Stimulated activated CD4-positive, alpha-beta T cell treated with anti-CD3 and anti-CD28 coated beads, TNF-alpha, amount 100 ng/mL, for 24 hours (primary cell): ENCODE data around the gene GLOD5.

Experiments
- DNase-seq, 3 experiments: peaks; one replicate each; pipeline ENCODE4 v3.0.0-alpha.2; 2020; ENCODE audit warnings: low read depth in 3 of 3

The GLOD5 gene

DNA sequence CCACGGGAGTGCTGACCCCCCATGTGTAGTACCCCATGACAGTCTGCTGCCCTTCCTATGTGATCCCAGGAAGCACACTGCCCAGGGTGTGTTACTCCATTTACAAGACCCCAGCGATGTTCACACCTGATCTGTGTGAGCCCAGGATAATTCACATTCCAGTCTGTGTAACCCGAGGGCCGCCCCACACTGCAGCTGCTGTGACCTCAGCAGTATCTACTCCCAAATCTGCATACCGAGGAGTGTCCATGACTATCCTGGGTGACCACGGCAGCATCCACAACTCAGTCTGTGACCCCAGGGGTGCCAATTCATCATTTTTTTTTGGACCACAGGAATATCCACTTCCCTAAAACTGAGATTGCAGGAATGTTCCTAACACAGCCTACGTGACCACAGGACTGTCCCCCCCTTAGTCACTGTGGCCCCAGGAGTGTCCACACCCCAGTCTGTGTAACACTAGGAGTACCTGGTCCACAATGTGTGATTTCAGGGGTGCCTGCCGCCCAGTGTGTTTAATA, 7.8 kb upstream of the GLOD5 start:
- no peak for DNase-seq

DNA sequence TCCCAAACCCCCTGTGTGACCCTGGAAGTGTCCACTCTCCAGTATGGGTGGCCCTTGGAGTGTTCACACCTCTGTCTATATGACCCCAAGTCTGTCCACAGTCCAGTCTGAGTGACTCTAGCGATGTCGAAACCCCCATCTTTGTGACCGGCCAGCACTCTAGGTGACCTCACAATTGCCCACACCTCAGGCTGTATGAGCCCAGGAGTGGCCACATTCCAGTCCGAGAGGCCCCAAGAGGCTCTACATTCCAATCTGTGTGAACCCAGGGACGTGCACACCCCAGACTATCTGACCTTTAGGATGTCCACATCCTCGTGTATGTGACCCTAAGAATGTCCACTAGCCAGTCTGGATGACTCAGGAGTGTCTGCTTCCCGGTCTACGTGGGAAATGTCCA, 7.3 kb upstream of the GLOD5 start:
- DNase-seq, result no peak

DNA sequence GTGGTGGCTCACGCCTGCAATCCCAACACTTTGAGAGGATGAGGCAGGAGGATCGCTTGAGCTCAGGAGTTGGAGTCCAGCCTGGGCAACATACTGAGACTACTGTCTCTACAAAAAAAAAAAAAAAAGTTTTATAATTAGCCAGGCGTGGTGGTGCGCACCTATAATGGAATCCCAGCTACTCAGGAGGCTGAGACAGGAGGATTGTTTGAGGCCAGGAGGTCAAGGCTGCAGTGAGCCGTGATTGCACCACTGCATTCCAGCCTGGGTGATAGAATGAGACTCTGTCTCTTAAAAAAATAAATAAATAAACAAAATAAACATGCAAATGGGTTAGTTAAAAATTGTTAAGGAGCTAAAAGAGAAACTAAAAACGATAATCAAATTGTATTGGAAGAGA, 7.7 kb downstream of the GLOD5 start:
- no peak for DNase-seq

DNA sequence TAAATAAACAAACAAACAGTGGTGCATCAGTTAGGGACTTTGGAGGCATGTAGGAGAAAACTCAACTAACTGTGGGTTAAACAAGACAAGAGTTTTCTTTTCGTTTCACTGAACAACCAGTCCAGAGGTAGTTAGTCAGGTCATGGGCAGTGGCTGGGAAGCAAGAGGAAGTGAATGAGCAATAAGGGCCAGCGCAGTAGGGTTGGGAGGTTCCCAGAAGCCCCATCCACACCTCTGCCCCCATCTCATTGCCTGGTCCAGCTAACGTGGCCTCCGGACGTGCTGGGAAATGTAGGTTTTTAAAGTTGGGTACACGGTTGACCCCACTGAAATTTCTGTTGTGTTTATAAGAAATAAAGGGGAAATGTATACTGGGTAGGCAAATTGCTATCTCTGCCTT, 8.7 kb downstream of the GLOD5 start:
- no peak for DNase-seq

DNA sequence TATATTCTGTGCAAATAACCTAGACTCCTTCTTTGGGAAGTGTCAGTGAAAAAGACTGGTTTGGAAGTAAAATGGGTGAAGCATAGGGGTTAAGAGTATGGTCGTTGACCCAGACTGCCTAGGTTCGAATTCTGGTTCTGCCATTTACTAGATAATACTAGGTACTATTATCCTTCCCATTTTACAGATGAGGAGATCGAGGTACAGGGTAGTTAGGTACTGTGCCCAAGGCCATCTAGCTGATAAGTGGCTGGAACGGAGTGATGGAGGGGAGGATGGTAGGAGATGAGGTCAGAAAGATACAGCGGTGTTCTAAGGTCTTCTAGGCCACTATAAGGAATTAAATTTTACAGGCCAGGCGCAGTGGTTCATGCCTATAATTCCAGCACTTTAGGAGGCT, 11.1 kb downstream of the GLOD5 start:
- no peak for DNase-seq

DNA sequence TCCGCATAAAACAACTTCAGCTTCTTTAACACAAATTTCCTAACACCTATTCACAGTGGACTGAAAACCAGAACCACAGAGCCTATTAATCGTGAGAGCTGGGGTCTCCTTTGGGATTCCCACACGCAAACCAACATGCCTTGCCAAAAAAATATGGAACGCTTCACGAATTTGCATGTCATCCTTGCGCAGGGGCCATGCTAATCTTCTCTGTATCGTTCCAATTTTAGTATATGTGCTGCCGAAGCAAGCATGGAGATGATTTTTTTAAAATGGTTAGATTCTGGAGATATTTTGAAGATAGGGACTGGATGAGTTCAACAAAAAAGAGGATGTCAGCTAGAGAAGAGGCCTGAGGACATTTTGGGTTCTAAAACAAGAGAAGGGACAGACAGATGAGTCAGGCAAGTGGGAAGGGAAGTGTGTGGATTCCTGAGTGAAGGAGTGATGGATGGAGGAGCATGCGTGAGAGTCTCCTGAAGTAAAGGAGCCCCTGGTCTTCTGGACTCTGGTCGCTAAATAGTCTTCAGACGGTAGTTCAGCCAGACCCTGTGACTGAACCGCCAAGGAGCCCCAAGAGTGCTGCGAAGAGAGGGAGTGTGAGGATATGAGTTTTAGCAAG, 15.4 kb downstream of the GLOD5 start:
- no peak for DNase-seq

DNA sequence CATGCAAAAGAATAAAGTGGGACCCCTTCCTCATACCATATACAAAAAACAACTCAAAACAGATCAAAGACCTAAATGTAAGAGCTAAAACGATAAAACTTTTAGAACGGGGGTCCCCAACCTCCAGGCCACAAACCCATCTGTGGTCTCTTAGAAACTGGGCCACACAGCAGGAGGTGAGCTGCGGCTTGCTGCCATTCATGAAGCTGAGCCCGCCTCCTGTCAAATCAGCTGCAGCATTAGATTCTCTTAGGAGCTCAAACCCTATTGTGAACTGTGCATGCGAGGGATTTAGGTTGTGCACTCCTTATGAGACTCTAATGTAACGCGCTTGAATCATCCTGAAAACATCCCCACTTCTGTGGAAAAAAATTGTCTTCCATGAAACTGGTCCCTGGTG, 17.9 kb downstream of the GLOD5 start:
- DNase-seq, result no peak

DNA sequence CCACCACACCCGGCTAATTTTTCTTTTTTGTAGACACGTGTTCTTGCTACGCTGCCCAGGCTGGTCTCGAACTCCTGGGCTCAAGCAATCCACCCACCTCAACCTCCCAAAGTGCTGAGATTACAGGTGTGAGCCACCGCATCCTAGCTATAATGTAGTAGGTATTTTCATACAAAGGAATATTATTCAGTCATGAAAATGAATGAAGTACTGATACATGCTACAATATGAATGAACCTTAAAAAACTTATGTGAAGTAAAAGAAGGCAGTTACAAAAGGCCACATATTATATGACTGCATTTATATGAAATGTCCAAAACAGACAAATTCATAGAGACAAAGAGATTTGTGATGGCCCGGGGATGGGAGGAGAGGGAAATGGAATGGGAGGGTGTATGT, 20.2 kb downstream of the GLOD5 start:
- DNase-seq, result no peak

DNA sequence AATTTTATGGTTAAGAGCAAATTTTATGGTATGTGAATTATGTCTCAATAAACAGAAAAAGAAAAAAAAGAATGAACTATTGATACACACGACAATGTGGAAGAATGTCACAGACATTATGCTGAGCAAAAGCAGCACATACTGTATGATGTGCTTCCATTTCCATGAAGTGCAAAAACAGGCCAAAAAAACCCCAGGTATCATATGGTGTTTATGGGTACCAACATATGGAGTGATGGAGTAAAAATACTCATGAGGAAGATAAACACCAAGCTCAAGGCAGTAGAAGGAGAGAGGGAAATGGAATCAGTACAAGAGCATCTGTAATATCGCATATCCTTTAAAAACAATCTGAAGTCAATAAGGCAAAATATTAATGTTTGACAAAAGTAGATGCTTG, 20.7 kb downstream of the GLOD5 start:
- DNase-seq, result no peak

DNA sequence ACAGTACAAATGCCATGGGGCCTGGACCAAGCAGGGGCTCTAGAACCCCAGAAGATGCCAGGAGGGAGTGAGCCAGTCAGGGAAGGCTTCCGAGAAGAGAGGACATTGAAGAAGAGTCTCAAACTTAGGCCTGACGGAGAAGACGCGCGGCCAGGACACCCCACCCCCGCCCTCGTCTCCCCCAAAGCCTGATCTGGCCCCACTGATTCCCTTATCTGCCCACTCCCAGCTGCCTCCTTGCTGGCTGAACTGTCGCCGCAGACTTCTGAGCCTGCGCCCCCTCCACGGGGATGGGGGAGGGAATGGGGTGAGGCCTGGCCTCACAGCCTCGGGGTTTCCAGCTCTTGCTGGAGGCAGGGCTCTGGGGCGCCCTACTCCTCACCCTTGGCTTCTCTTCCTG, 21.2 kb downstream of the GLOD5 start:
- DNase-seq, result no peak

DNA sequence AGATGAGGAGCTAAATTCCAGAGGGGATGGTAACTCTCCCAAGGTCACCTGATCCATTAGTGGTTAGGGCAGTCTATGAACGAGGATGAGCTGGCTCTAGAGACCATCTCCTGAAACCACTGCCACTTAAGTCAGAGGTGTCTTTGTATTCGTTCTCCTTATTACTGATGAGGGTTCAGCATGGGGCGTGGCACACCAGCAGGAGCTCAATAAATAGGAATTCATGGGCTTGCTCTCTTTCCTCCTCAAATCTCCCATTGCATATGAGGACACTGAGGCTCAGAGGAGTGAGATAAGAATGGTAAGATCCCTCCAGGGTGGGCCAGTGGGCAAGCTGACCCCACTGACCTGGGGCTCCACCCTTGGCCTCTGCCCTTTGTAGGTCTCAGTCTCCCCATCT, 23.2 kb downstream of the GLOD5 start:
- DNase-seq, result no peak

DNA sequence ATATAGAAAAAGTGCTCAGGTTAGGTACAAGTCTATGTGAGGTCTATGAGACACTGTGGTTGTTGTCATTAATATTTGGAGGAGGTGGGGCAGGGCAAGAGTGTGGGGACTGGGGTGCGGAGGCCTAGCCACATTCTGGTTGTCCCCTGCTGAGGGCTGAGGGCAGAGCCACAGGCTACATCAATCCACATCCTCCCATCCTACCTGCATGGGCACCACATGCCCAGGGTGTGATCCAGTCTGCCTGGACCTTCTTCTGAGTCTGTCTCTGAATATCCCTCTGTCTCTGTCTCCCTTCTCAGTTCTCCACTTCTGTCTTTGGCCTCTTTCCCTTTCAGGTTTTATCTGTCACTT, 23.6 kb downstream of the GLOD5 start:
- no peak for DNase-seq

DNA sequence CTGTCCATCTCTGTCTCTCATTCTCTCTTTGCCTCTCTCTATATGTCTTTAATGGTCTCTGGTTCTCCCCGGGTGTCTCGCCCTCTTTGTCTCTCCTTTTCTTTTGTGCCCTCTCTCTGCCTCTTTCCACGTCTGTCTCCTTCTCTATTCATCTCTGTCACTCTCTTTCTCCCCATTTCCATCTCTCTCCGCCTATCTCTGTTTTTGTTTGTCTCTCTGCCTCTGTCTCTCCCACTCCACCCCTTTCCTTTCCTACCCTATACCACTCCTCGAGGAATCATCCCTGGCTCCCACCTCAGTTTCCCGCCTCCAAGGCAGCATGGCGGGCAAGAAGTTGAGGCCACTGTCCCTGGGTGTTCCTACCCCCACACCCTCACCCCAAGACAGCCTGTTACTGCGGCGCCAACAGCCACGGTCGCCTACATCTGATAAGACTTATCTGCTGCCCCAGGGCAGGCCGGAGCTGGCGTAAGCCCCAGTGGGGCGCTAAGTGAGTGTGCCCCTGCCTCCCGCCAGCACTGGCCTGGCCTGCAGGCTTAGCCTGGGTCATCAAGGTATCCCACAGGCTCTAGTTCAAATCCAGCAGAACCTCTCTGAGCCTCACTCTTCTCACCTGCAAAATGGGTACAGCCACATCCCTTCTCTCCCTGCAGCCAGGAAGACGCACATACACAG, 24.1 kb downstream of the GLOD5 start:
- no peak for DNase-seq

DNA sequence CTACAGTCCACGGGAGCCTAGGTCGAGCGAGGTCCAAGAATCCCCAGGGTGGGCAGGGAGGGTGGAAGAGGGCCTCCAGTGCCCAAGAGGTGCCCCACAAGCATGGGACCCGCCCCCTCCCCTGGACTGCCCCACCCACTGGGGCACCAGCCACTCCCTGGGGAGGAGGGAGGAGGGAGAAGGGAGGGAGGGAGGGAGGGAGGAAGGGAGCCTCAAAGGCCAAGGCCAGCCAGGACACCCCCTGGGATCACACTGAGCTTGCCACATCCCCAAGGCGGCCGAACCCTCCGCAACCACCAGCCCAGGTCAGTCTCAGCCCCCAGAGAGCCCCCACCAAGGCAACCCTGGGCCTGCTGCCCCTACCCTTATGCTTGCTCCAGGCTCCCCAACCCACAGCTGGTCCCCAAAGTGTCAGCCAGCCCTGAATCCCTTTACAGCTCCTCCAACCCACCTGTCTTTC, 24.8 kb downstream of the GLOD5 start, which contains the start of gene GATA1:
Gene GATA1 (plus strand): TSS at position 250 of the 460 bp plus-strand sequence. CDS start 4,520 bp downstream, outside the sequence.
- no peak for DNase-seq

DNA sequence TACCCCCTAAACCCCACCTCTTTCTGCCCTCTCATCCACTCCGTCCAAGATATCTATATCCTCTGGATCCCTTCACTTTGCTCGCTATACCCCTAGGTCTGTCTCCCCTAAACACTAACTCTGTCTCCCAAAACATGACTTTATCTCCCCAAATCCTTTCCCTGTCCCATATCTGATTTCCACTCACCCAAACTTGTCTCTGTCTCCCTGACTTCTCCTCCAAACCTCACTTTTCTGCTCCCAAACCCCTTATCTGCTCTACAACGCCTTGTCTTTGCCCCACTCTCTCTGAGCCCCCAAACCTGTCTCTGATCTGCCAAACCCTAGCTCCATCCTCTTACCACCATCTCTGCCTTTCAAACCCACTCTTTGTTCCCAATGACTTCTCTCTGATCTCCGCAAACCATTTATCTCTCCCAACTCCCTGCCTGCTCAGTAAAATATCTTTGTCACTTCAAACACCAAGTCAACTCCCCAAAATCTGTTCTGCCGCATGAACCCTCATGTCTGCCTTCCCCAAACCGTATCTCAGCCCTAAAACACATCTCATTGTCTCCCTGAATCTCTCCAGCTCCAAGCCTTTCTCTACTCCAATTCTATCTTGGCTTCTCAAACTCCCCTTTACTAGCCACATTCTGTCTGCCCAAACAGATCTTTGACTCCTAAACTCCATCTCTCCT, 25.4 kb downstream of the GLOD5 start:
- no peak for DNase-seq

DNA sequence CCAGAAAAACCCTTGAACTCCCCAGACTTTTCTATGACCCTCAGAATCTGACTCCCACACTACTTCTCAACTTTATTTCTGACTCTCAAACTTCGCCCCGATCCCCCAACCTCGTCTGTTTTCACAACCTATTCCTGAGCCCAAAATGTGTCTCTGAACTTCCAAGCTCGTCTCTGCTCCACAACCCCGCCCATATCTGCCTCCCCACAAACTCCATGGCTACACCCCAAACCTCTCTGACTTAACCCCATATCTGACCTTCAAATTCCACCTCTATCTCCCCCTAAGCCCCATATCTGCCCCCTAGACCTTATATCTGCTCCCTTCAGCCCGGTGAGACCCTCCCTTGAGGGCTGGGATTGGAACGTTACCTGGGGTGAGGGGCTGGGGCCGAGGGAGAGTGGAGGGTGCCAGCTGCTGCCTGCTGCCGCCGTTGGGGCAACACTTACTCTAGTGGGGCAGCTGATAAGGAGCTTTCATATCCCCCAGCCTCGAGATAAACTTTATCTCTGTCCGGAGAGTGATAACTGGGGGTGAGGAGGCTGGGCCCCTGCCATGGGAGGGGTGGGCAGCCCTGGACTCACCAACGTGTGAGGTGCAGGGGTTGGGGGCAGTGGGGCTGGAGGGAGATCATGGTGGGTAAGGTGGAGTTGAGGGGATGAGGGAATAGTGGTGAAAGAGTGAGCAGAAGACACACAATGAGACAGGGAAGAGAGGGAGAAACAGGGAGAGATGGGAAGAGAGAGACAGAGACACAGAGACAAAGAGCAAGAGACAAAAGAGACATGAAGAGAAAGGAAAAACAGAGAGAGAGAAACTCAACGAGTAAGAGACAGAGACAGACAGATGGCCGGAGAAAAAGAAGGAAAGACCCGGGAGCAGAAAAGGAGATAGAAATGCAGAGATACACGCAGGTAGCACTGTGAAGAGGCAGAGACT, 26.2 kb downstream of the GLOD5 start:
- no peak for DNase-seq

DNA sequence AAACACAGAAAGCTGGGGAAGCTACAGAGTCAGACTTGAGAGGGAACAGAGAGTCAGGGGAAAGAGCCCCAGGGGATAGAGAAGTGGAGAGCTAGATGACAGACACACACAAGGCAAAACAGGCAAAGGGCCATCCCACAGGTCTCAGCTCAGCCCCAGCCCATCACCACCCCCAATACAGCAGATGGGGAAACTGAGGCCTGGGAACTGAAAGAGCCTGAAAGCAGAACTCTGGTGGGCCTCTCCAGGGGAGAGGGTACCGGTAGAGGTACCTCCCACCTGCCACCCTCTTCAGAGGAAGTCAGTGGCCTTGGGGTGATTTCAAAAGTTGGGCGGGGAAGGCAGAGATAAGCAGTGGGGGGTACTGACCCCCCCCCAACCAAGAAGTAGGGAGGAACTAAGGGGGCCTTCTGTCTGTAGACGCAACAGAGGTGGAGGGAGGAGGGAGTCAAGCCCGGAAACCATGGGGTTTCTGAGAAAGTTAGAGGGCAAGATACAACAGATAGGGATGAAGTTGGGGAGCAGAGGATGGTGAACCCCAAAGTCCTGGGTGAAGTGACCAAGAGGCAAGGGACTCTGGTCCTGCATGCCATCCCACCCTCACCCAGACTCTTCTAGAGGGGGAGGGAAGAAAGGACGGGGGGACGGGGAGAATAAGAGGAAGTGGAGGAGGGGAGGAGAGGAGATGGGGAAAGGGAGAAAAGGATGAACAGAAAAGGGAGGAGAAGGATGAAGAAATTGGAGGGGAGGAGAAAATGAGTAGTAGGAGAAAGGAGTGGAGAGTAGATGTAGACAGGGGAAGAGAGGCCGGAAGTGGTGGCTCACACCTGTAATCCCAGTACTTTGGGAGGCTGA, 28.0 kb downstream of the GLOD5 start:
- no peak for DNase-seq

DNA sequence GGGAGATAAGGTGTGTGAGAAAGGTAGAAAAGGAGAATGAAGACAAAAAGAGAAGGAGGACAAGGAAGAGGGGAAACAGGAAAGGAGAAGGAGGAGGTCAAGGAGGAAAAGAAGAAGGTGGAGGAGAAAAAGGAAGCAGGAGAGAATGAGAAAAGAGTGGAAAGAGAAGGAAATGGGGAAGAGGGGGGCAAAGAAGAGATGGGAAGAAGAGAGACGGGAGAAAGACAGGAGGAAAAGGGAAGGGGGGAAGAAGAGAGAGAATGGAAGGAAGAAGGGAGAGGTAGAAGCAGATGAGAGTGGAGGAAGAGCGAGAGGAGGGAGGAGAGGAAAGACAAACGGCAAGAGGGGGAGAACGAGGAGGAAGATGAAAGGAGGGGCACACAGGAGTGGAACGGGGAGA, 28.9 kb downstream of the GLOD5 start:
- no peak for DNase-seq

DNA sequence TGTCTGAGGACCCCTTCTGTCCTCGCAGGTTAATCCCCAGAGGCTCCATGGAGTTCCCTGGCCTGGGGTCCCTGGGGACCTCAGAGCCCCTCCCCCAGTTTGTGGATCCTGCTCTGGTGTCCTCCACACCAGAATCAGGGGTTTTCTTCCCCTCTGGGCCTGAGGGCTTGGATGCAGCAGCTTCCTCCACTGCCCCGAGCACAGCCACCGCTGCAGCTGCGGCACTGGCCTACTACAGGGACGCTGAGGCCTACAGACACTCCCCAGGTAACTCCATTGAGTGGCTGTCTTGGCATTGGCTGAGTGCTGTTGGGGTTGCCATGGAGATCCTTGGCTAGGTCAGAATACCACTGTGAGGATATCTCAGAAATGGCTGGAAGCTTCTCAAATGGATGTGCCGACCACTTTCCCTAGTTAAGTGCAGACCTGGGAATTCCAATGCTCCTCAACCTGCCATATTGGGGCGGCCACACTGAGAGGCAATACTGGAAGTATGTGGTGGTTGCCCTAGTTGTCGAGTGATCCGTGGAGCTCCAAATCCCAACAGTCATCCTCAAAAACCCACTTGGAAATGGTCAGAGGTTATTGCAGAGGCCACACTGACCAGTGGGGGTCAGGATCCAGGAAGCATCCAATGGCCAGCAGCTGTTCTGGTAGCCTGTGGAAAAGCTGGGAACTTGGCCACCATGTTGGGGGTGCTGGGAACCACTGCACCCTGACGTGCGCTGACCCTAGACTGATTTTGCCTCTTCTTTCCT, 29.7 kb downstream of the GLOD5 start:
- no peak for DNase-seq

DNA sequence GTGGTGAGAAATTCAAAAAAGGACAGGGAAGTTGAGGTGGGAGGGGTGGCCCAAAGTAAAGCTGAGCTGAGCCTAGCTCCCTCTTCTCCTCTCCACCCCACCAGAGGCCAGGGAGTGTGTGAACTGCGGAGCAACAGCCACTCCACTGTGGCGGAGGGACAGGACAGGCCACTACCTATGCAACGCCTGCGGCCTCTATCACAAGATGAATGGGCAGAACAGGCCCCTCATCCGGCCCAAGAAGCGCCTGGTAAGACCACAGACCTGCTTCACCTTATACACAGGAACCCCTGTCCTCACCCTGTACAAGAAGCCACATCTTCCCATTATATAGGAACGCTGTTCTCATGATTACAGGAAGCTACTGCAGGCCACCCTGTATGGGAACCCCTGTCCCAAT, 30.7 kb downstream of the GLOD5 start:
- no peak for DNase-seq
